Islet precursor cell (in vitro differentiated cells): ENCODE measurements around the gene CYFIP2.
"Not testable (repeated sequence)": the region's sequence is repeated elsewhere in the genome, so short reads cannot be mapped to it uniquely, and the experiment has no call there.

ENCODE experiments used
- DNase-seq: peaks from one replicate; pipeline ENCODE4 v3.0.0-alpha.2; 2018

Gene CYFIP2

DNA sequence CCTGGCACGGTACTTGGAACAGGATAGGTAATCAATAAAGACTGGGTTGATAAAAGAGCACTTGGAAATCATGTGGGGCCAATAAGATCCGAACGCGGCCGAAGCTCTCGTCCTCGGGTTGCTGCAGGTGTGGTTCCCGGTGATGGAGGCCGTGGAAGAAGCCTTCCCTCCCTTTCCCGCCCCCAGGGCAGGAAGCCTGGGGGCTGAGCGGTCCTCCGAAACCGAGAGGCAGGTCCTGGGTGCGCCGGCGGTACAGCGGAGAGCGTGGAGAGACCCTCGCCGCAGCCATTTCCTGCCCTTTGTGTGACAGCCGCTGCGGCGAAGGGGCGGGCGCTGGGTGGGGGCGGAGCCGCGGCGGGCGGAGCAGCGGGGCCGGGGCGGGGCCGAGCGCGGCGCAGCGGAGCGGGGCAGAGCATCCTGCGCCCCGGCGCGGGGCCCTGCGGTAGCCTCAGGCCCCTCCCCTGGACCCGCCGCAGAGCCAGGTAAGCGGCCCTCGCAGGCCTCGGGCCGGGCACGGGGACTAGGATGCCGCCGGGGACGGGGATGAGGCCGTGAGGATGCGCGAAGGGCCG is at the start of gene CYFIP2:
CYFIP2 (plus strand) TSS at position 410 of the 572 bp plus-strand sequence. CDS start 19,239 bp downstream, outside the sequence.
- DNase-seq: peak; percentile 88

DNA sequence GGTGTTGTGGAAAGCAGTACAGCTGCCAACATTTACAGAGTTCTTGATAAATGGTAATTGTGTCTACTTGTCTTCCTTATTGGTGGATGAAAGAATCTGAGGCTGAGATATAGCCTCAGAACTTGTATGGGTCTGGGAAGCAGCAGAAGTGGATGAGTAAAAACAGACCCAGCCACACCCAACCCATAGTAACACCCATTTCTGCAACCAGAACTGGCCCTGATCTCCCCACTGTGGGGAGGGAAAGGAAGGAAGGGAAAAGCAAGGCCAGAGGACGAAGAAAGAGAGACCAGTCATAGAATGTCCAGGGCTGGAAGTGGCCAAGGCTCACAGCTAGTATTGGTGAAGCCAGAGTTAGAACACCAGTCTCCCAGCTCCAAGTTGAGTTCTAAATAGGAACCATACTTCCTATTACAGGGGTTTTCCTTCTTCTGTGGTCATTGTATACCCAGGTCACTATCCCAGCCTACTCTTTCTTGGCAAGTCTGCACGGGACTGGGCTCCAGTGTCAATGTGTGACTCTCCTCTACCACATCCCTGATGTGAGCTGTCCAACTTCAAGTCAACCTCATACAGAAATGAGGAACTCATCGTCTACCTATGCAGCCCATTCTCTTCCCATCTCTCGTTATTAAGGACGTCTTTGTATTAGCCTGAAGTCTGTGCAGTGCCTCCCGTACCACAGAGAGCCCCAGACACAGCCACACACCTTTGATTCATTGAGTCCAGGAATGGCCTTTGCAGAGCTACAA is 49.4 kb upstream of the CYFIP2 start:
- no peak for DNase-seq

DNA sequence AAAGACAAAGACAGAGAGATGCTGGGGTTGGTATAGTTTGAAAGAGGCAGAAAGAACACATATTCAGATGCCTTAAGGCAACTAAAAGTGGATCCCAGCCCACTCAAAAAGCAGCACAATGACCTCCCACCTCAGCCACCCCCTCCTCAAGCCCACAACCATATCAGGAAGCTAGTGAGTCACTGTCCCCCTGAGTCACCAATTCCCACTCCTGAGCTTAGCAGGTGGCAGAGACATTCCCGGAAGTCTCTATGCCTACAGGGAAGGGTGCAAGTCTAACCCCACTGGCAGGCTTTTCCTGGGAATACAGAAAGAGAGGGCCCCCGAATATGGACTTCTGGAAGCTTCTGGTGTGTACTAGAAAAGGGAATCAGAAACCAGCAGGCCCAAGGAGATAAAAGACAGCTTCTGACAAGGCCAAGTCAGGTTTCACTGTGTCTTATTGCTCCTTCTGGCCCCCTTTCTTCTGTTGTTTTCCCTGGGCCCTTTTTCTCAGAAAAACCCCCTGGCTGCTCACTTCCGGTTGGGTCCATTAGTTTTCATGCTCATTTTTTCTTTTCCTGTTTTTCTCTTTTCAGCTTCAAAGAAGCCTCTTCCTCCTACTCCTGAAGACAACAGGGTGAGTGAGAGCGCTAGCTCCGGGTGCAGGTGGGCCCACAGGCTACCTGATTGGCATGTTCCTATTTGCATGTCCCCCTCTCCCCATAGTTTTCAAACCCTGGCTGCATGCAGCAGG is 48.5 kb upstream of the CYFIP2 start:
- DNase-seq: no peak

GRCh38 chr5:157219491-157220271 is 46.2 kb upstream of the CYFIP2 start:
- no peak for DNase-seq

GRCh38 chr5:157221959-157222358 is 44.0 kb upstream of the CYFIP2 start:
- DNase-seq: no peak

DNA sequence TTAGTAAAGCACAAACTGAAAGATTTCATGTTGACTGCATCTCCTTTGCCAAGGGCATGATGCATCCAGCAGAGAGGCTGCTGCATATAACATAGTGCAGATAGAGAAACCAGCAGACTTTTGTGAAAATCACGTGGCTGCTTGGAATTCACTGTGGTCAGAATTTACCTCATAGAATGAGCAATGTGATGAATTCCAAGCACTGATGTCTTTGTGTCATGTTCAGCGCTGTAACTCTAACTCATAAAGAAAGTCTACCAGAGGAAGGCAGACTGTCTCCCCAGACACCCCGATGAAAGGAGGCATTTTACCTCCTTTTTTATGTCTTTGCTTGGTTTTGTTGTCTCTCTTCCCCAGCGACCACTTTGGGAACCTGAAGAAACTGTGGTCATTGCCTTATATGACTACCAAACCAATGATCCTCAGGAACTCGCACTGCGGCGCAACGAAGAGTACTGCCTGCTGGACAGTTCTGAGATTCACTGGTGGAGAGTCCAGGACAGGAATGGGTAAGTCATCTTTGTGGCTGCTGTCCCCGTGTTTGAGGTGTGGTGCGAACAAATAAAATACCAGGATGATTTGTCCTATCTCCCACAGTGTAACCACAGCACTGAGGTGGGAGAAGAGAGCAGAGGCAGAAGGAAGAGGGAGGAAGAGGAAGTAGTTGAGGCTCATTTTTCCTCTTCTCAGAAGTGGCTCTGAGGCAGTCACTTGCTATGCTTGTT is 43.3 kb upstream of the CYFIP2 start:
- DNase-seq: no peak

DNA sequence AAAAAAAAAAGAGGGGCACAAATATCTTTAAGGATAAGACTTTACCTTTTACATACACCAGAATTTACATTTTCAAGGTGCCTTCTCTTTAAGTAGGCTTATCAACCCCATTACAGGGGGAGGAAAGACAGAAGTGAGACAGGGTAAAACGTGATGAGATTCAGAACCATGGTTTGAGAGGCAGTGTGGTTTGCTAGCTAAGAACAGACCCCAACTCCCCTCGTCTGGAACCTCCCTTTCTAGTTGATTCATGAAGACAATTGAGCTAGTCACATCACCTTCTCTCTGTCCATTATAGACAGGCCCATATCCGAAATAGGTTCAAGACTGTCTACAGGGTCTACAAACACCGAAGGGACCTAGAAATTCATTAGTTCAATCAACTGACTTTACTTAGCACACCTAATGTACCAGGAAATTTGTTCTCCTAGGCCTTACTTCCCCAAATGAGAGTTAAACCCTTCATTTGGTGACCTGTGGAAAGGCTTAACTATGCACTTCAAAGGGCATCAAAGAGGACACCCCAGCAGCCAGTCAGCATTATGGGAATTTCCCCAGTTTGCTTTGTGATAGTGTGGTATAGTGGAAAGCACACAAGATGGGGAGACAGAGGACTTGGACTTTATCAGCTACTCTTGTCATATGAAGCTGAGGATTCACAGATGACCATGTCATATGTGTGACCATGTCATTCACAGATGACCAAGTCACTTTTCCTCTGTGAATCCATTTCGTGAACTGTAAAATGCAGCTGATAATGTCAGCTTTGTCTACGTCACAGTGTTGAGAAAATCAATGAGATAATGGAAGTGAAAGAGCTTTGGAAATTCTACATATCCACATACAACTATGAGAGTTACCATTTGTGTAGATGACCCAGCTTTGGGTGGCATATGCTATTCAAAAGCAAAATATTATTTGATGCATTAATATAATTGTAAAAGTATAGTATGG is 40.2 kb upstream of the CYFIP2 start:
- no peak for DNase-seq

DNA sequence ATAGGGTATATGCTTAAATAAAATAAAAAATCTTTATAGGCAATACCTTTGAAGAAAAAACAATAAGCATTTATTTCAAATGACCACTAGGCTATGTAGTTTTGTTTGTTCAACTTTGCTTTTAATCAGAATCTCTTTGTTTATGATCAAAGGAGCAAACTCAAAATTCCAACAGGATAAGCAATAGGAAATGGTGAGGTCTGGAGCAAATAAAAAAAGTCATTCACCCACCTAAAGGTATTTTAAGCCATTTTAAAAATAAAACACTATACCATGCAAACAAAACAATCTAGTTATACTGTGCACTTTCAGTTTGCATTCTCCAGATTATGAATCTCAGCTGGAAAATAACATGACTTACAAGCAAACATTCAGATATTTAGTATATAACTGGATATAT is 35.3 kb upstream of the CYFIP2 start:
- DNase-seq: no peak

- DNase-seq: no peak
Observed at GRCh38 chr5:157232706-157233105, 33.2 kb upstream of the CYFIP2 start.

DNA sequence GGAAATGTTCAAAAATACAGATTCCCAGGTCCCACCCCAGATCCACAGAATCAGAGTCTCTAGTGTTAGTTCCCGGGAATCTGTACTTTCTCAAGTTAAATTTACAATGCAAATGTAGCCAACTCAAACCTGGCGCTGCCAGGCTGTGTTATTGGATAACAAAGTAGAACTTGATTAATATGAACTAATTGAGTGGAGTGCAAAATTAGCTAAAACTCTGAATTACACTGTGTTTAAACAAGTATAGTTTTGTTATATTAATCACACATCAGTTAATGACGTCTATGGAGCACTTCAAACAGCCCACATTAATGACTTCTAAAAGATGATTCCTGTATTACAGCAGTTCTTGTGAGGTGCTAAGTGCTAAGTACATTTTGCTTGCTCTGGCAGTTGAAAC is 32.4 kb upstream of the CYFIP2 start:
- no peak for DNase-seq

GRCh38 chr5:157236423-157236822 is 29.5 kb upstream of the CYFIP2 start:
- DNase-seq: no peak

GRCh38 chr5:157241483-157241882 is 24.4 kb upstream of the CYFIP2 start:
- no peak for DNase-seq

- not testable (repeated sequence) for DNase-seq
Observed at GRCh38 chr5:157244704-157245103, 21.2 kb upstream of the CYFIP2 start.

DNA sequence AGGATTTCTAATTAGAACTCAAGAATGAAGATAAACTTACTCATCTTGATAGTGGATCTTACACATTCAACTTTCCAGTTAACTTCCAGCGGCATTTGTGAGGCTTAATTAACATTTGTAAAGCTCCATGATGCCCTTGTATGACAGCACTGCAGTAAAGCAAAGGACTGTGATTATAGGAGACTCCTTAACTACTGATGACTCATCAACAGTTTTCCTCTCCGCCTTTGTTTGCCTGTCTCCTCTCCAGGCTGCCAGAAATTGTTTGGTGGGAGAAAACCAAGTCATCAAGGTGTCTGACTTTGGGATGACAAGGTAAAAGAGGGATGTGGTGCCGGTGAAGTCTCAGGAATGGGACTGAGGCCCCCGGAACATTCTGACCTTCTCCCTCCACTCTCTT is 20.4 kb upstream of the CYFIP2 start:
- peak; percentile 77 for DNase-seq

DNA sequence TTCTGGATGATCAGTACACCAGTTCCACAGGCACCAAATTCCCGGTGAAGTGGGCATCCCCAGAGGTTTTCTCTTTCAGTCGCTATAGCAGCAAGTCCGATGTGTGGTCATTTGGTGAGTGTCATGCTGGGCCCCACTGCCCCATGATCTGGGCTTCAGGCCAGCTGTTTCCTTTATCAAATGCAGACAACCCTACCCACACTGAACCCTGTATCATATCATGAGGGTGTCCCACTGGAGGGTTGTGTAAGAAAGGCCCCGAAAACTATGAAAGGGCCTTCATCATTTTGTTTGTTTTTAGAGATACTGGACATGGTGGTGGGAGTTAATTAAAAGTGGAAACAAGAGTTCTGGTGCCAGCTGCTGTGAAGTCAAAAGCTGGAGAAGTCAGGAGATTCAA is 20.0 kb upstream of the CYFIP2 start:
- DNase-seq: no peak

GRCh38 chr5:157247267-157247666 is 18.7 kb upstream of the CYFIP2 start:
- DNase-seq: no peak

- no peak for DNase-seq
Observed at GRCh38 chr5:157248821-157249470, 17.0 kb upstream of the CYFIP2 start.

DNA sequence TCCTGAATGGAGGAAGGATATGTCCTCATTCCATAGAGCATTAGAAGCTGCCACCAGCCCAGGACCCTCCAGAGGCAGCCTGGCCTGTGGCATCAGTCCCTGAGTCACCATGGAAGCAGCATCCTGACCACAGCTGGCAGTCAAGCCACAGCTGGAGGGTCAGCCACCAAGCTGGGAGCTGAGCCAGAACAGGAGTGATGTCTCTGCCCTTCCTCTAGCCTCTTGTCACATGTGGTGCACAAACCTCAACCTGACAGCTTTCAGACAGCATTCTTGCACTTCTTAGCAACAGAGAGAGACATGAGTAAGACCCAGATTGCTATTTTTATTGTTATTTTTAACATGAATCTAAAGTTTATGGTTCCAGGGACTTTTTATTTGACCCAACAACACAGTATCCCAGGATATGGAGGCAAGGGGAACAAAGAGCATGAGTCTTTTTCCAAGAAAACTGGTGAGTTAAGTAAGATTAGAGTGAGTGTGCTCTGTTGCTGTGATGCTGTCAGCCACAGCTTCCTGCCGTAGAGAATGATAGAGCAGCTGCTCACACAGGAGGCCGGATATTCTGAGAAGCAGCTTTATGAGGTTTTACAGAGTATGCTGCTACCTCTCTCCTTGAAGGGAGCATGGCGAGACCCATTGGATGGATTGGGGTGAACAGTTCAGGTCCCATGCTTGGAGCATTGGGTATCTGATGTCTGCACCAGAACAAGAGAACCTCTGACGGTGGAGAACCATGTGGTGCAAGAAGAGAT is 13.0 kb upstream of the CYFIP2 start:
- DNase-seq: peak; percentile 66

- DNase-seq: peak; percentile 78
Observed at GRCh38 chr5:157253547-157253946, 12.4 kb upstream of the CYFIP2 start.

DNA sequence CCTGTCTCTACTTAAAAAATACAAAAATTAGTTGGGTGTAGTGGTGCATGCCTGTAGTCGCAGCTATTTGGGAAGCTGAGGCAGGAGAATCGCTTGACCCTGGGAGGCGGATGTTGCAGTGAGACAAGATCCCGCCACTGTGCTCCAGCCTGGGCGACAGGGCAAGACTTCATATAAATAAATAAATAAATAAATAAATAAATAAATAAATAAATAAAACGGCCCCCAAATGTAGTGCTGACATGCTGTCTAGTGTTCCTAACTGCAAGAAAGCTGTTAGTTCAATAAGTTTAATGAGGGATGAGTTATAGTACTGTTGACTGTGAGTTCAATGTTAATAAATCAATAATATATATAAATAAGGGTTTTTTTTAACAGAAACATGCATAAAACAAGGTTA is 7.5 kb upstream of the CYFIP2 start:
- DNase-seq: no peak
